ENCODE data around the gene IGSF21. TPM values are rescaled to one million over a fixed set of nuclear protein-coding genes. Genes with fewer than 3 reads are reported as not detected.

The IGSF21 gene
- polyA plus RNA-seq, 3 donors = not detected

DNA sequence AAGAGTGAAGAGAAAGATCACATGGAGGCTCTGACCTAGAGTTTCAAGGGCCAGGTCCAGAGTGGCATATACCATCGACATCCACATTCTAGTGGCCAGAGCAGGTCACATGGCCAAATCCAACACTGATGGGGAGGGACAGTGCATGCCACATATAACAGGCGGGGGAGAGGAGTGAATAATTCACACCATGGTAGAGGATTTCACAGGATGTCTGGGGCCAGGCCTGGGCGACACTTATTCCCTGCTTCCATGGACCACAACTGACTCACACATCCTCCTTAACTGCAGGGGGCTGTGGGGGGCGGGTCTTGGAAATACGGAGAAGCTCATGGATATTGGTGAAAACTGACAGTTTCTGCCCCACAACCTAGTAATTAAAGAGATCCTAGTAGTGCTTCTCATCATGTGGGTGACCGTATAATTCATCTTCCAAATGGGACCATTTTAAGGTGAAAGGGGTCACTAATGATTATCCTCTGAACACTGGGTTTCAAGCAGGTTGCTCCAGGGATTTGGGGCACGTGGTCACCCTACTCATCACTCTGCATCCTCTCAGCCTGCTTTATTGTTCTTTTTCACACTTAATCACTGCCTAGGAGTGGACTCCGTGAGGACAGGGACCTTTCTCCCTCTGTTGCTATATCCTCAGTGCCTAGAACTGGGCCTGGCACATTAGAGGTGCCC lies 44.0 kb downstream of the IGSF21 start:
- no peaks in the 10 kb centered on the region for H4K20me1 ChIP-seq (ENCODE audit: insufficient read depth, low read length)
- intact Hi-C loops (cut with micrococcal nuclease) = no loop called here
- WGBS (ENCODE audit: insufficient coverage) = 56% methylated on average over 3 of the region's 8 CpGs
- peaks cover 1 to 8% (median 5%) of the 10 kb centered on the region in 3 donors for H3K27me3 Mint-ChIP-seq (ENCODE audit: low read depth in 3 of 3)
- no peak overlapping the region for H3K4me3 Mint-ChIP-seq
- no peak overlapping the region for H3K4me2 ChIP-seq (replicated peaks; ENCODE audit: extremely low read depth, low read length, poor library complexity, severe bottlenecking)
- no peak overlapping the region for H3K27ac Mint-ChIP-seq
- H3K9me3 Mint-ChIP-seq = peaks cover 0 to 2% (median 0%) of the 10 kb centered on the region in 7 donors
- H3K4me3 ChIP-seq (replicated peaks in 1 of 3; ENCODE audit: low read depth in 2 of 3, low read length in 3 of 3) = no peak overlapping the region
- H3K36me3 Mint-ChIP-seq = no peaks in the 10 kb centered on the region
- no peak overlapping the region for H3K27ac ChIP-seq (ENCODE audit: low read depth in 1 of 2, low read length in 2 of 2)
- no peaks in the 10 kb centered on the region for H3K36me3 ChIP-seq (replicated peaks in 1 of 2; ENCODE audit: control insufficient read depth in 1 of 2, insufficient read depth in 2 of 2, low read length in 2 of 2)
- H3K9ac ChIP-seq (ENCODE audit: insufficient read depth, low read length, poor library complexity, severe bottlenecking) = no peak overlapping the region
- H3K4me1 Mint-ChIP-seq = no peaks in the 10 kb centered on the region
- TF ChIP-seq, protein P1, sequence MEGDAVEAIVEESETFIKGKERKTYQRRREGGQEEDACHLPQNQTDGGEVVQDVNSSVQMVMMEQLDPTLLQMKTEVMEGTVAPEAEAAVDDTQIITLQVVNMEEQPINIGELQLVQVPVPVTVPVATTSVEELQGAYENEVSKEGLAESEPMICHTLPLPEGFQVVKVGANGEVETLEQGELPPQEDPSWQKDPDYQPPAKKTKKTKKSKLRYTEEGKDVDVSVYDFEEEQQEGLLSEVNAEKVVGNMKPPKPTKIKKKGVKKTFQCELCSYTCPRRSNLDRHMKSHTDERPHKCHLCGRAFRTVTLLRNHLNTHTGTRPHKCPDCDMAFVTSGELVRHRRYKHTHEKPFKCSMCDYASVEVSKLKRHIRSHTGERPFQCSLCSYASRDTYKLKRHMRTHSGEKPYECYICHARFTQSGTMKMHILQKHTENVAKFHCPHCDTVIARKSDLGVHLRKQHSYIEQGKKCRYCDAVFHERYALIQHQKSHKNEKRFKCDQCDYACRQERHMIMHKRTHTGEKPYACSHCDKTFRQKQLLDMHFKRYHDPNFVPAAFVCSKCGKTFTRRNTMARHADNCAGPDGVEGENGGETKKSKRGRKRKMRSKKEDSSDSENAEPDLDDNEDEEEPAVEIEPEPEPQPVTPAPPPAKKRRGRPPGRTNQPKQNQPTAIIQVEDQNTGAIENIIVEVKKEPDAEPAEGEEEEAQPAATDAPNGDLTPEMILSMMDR (IDR thresholded peaks at IDR 0.05) = no peak
- H3K27me3 ChIP-seq (ENCODE audit: control insufficient read depth in 2 of 2, insufficient read depth in 2 of 2, low read length in 2 of 2) = no peaks in the 10 kb centered on the region
- no peaks in the 10 kb centered on the region for H3K9me3 ChIP-seq (replicated peaks in 1 of 2; ENCODE audit: control insufficient read depth in 1 of 2, insufficient read depth in 1 of 2, low read length in 2 of 2)
- DNase-seq = no peak
- H3K4me1 ChIP-seq (ENCODE audit: control insufficient read depth in 1 of 2, insufficient read depth in 2 of 2, low read length in 2 of 2) = no peaks in the 10 kb centered on the region
- H2AFZ ChIP-seq (ENCODE audit: insufficient read depth, low read depth, low read length, poor library complexity, severe bottlenecking) = no peak overlapping the region
- H3K79me2 ChIP-seq (ENCODE audit: insufficient read depth, low read length) = no peaks in the 10 kb centered on the region

DNA sequence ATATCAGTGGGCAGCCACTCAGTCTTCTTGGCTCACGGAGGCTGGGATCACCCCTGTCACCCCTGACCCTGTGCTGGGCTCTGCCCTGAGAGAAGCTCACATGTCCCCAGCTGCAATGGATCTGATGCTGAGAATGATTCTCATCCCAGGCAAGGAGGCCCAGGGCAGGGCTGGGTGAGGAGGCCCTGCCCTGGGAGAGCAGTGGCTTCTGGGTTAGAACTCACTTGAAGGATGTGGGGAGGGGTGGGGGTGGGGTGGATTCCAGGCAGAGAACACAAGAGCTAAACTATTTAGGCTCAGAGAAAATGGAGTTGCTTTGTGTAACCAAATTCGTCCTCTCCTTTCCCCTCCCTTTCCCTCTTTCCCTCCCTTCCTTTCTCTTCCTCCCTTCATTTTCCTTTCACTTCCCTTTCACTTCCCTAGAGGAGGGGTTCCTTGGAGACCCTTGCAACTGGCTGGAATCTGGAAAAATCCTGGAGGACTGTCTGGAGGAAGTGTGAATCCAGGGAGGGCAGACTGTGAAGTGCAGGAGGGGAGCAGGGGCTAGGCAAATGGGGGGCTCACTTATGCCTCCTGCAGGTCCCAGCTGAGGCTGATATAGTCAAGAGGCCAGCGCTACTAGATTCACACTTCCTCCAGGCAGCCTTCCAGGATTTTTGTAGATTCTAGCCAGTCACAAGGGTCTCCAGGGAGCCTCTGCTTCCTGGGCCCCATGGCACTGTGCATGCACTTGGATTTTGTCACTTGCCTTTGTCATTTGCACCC lies 47.0 kb downstream of the IGSF21 start:
- Histone ChIP-seq H3K36me3 (replicated peaks in 1 of 2; ENCODE audit: control insufficient read depth in 1 of 2, insufficient read depth in 2 of 2, low read length in 2 of 2) (no peaks in the 10 kb centered on the region), H3K4me3 (replicated peaks in 1 of 3; ENCODE audit: low read depth in 2 of 3, low read length in 3 of 3) (no peak overlapping the region), H3K9ac (ENCODE audit: insufficient read depth, low read length, poor library complexity, severe bottlenecking) (no peak overlapping the region), H3K79me2 (ENCODE audit: insufficient read depth, low read length) (no peaks in the 10 kb centered on the region), H3K27ac (ENCODE audit: low read depth in 1 of 2, low read length in 2 of 2) (no peak overlapping the region), H3K4me1 (ENCODE audit: control insufficient read depth in 1 of 2, insufficient read depth in 2 of 2, low read length in 2 of 2) (no peaks in the 10 kb centered on the region), H3K27me3 (ENCODE audit: control insufficient read depth in 2 of 2, insufficient read depth in 2 of 2, low read length in 2 of 2) (no peaks in the 10 kb centered on the region), H4K20me1 (ENCODE audit: insufficient read depth, low read length) (no peaks in the 10 kb centered on the region), H3K4me2 (replicated peaks; ENCODE audit: extremely low read depth, low read length, poor library complexity, severe bottlenecking) (no peak overlapping the region), H2AFZ (ENCODE audit: insufficient read depth, low read depth, low read length, poor library complexity, severe bottlenecking) (no peak overlapping the region), H3K9me3 (replicated peaks in 1 of 2; ENCODE audit: control insufficient read depth in 1 of 2, insufficient read depth in 1 of 2, low read length in 2 of 2) (no peaks in the 10 kb centered on the region)
- Mint-ChIP-seq H3K4me1 (no peaks in the 10 kb centered on the region), H3K27me3 (ENCODE audit: low read depth in 3 of 3) (peaks cover 2 to 3% (median 3%) of the 10 kb centered on the region in 3 donors), H3K27ac (peak overlapping the region in 1 of 7 donors; percentile 2), H3K36me3 (no peaks in the 10 kb centered on the region), H3K9me3 (peaks cover 0 to 7% (median 0%) of the 10 kb centered on the region in 7 donors), H3K4me3 (no peak overlapping the region)
- 83% methylated on average over 1 of the region's 3 CpGs for WGBS (ENCODE audit: insufficient coverage)
- intact Hi-C loops (cut with micrococcal nuclease) = no loop called here
- TF ChIP-seq, protein P1 (IDR thresholded peaks at IDR 0.05) = no peak
- DNase-seq = no peak
